HepG2 (cell line): ENCODE results near the gene HDLBP. TPM values are rescaled to one million over a fixed set of nuclear protein-coding genes. Genes with fewer than 3 reads are reported as not detected.

Source experiments
- MED1 ChIP-seq: sonication (generic); formaldehyde crosslinking; IDR thresholded peaks from 2 replicates; pipeline ENCODE4 v1.4.0; 2020; ENCODE audit warnings: missing genetic modification reagents
- NR2C2 ChIP-seq: sonication (generic); formaldehyde crosslinking; IDR thresholded peaks from 2 replicates; pipeline ENCODE4 v1.4.0; 2020; ENCODE audit warnings: missing genetic modification reagents, mild to moderate bottlenecking, moderate library complexity, borderline replicate concordance
- RELA ChIP-seq: sonication (generic); formaldehyde crosslinking; IDR thresholded peaks from 2 replicates; pipeline ENCODE4 v1.4.0; 2020; ENCODE audit warnings: missing genetic modification reagents
- RFX1 ChIP-seq: fragments of 450-650 bp; IDR thresholded peaks from 2 replicates; pipeline ENCODE4 v1.6.1; 2017
- RFXANK ChIP-seq: IDR thresholded peaks from 2 replicates; pipeline ENCODE4 v1.6.1; 2016
- SMAD1 ChIP-seq: sonication (generic); formaldehyde crosslinking; IDR thresholded peaks from 2 replicates; pipeline ENCODE4 v1.4.0; 2020; ENCODE audit warnings: missing genetic modification reagents, low read depth, mild to moderate bottlenecking, borderline replicate concordance
- SMARCC2 ChIP-seq: fragments of 450-650 bp; IDR thresholded peaks from 2 replicates; pipeline ENCODE4 v1.6.1; 2017; ENCODE audit warnings: antibody characterized with exemption, mild to moderate bottlenecking
- TAF1 ChIP-seq: sonication (generic); formaldehyde crosslinking; IDR thresholded peaks from 2 replicates; pipeline ENCODE4 v1.4.0; 2020; ENCODE audit warnings: missing genetic modification reagents
- TEF ChIP-seq: sonication (generic); formaldehyde crosslinking; IDR thresholded peaks from 2 replicates; pipeline ENCODE4 v1.5.0; 2020; ENCODE audit warnings: missing genetic modification reagents
- TFDP2 ChIP-seq: sonication (generic); formaldehyde crosslinking; IDR thresholded peaks from 2 replicates; pipeline ENCODE4 v1.4.0; 2020; ENCODE audit warnings: missing genetic modification reagents
- ZNF354B ChIP-seq: sonication (generic); formaldehyde crosslinking; IDR thresholded peaks from 2 replicates; pipeline ENCODE4 v1.8.0; 2022; ENCODE audit warnings: mild to moderate bottlenecking, missing genetic modification reagents
- ZNF556 ChIP-seq: sonication (generic); formaldehyde crosslinking; IDR thresholded peaks from 2 replicates; pipeline ENCODE4 v1.4.0; 2020; ENCODE audit warnings: mild to moderate bottlenecking, missing genetic modification reagents, borderline replicate concordance
- ZNF577 ChIP-seq: sonication (generic); formaldehyde crosslinking; IDR thresholded peaks from 2 replicates; pipeline ENCODE4 v1.4.0; 2020; ENCODE audit warnings: mild to moderate bottlenecking, low read depth, missing genetic modification reagents, borderline replicate concordance
- ZNF670 ChIP-seq: sonication (generic); formaldehyde crosslinking; IDR thresholded peaks from 2 replicates; pipeline ENCODE4 v1.8.0; 2022; ENCODE audit warnings: mild to moderate bottlenecking, missing genetic modification reagents, borderline replicate concordance
- ZNF687 ChIP-seq: sonication (generic); formaldehyde crosslinking; IDR thresholded peaks from 2 replicates; pipeline ENCODE4 v1.5.1; 2020; ENCODE audit warnings: mild to moderate bottlenecking, missing genetic modification reagents, moderate library complexity
- polyA plus RNA-seq, 8 experiments: library from polyadenylated mRNA; depleted of rRNA in 3 of 8; stranded (reverse) in 7 of 8; unstranded in 1 of 8; fragments of >200 nt; fragmentation: Illumina TruSeq in 4 of 8; extraction: Trizol in 4 of 8; gene quantifications; 2 replicates each; pipeline versions ENCODE4 v1.2.1 to v1.2.3, GENCODE V29; 2011 to 2016; ENCODE audit warnings: low read depth in 4 of 8, missing spikeins in 1 of 8, mixed read lengths in 1 of 8; ENCODE audit not compliant: insufficient read depth in 1 of 8
- total RNA-seq, 5 experiments: library from RNA; depleted of rRNA; stranded (reverse); fragments of >200 nt; fragmentation: Illumina TruSeq; extraction: Trizol; gene quantifications; 2 replicates each; pipeline ENCODE4 v1.2.3, GENCODE V29; 2016; ENCODE audit warnings: low read depth in 1 of 5
- TF ChIP-seq, protein P1 (sequence below): sonication (generic); formaldehyde crosslinking; IDR thresholded peaks from 2 replicates; pipeline ENCODE4 v1.5.0; 2020; ENCODE audit warnings: mild to moderate bottlenecking, missing genetic modification reagents
- TF ChIP-seq, protein P2 (sequence below): sonication (generic); formaldehyde crosslinking; conservative IDR thresholded peaks from 2 replicates; pipeline ENCODE4 v1.4.0; 2020; ENCODE audit warnings: missing genetic modification reagents

HDLBP gene
- total and polyA plus RNA-seq, 2 of the 13 experiments (the other 11 are each of a cell fraction or from before 2014, with no cell fraction given) = 464 to 707 TPM

- TF ChIP-seq TEF (CRISPR knock-in tag) (no peak), SMARCC2 (no peak), TFDP2 (CRISPR knock-in tag) (0 out of 2 replicates have a peak, but pooled peaks have one; percentile 26), ZNF556 (no peak), SMAD1 (0 out of 2 replicates have a peak, but pooled peaks have one; percentile 22), ZNF670 (CRISPR knock-in tag) (no peak), TAF1 (CRISPR knock-in tag) (peak; percentile 45; the same call in 1 of the 2 replicates), NR2C2 (no peak), RFXANK (CRISPR knock-in tag) (no peak), ZNF687 (CRISPR knock-in tag) (peak; percentile 46), ZNF354B (CRISPR knock-in tag) (no peak; the same call in 1 of the 2 replicates), RELA (CRISPR knock-in tag) (no peak), ZNF577 (CRISPR knock-in tag) (no peak), RFX1 (no peak), MED1 (peak; percentile 37; the same call in 1 of the 2 replicates)
- TF ChIP-seq, protein P1, sequence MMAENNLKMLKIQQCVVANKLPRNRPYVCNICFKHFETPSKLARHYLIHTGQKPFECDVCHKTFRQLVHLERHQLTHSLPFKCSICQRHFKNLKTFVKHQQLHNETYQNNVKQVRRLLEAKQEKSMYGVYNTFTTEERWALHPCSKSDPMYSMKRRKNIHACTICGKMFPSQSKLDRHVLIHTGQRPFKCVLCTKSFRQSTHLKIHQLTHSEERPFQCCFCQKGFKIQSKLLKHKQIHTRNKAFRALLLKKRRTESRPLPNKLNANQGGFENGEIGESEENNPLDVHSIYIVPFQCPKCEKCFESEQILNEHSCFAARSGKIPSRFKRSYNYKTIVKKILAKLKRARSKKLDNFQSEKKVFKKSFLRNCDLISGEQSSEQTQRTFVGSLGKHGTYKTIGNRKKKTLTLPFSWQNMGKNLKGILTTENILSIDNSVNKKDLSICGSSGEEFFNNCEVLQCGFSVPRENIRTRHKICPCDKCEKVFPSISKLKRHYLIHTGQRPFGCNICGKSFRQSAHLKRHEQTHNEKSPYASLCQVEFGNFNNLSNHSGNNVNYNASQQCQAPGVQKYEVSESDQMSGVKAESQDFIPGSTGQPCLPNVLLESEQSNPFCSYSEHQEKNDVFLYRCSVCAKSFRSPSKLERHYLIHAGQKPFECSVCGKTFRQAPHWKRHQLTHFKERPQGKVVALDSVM = no peak
- TF ChIP-seq, protein P2, sequence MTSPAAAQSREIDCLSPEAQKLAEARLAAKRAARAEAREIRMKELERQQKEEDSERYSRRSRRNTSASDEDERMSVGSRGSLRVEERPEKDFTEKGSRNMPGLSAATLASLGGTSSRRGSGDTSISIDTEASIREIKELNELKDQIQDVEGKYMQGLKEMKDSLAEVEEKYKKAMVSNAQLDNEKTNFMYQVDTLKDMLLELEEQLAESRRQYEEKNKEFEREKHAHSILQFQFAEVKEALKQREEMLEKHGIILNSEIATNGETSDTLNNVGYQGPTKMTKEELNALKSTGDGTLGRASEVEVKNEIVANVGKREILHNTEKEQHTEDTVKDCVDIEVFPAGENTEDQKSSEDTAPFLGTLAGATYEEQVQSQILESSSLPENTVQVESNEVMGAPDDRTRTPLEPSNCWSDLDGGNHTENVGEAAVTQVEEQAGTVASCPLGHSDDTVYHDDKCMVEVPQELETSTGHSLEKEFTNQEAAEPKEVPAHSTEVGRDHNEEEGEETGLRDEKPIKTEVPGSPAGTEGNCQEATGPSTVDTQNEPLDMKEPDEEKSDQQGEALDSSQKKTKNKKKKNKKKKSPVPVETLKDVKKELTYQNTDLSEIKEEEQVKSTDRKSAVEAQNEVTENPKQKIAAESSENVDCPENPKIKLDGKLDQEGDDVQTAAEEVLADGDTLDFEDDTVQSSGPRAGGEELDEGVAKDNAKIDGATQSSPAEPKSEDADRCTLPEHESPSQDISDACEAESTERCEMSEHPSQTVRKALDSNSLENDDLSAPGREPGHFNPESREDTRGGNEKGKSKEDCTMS (CRISPR knock-in tag) = no peak
These were observed 42.9 kb downstream of the HDLBP start (continued) for GRCh38 chr2:241272303-241273209.
